Kidney capillary endothelial cell (primary cell): ENCODE data around the gene ADCY1.
"Not testable (repeated sequence)": the region's sequence is repeated elsewhere in the genome, so short reads cannot be mapped to it uniquely, and the experiment has no call there.

Experiments
- DNase-seq: peaks from one replicate; pipeline ENCODE4 v3.0.0-alpha.2; 2018; ENCODE audit warnings: low spot score

Gene ADCY1

GRCh38 chr7:45759464-45759863, 185.3 kb downstream of the ADCY1 start:
- not testable (repeated sequence) for DNase-seq

- not testable (repeated sequence) for DNase-seq
Observed at GRCh38 chr7:45761545-45762205, 187.5 kb downstream of the ADCY1 start.

- DNase-seq: not testable (repeated sequence)
Observed at GRCh38 chr7:45762225-45762994, 188.2 kb downstream of the ADCY1 start.

- DNase-seq: peak; percentile 95
Observed at GRCh38 chr7:45768516-45769394, 194.6 kb downstream of the ADCY1 start.

GRCh38 chr7:45769626-45770025, 195.5 kb downstream of the ADCY1 start:
- not testable (repeated sequence) for DNase-seq
